D721Med (cell line): Measurements from ENCODE around the gene TET1.
"Not testable (repeated sequence)": the region's sequence is repeated elsewhere in the genome, so short reads cannot be mapped to it uniquely, and the experiment has no call there.

Experiments
- DNase-seq: peaks from one replicate; pipeline ENCODE4 v3.0.0; 2011; ENCODE audit warnings: low spot score; ENCODE audit not compliant: insufficient read length
- FAIRE-seq: peaks from 2 replicates; lab custom pipeline; 2011; peaks lifted over from hg19 to GRCh38; lab: Jason Lieb, UNC
- CTCF ChIP-seq: IDR thresholded peaks from 2 replicates; pipeline ENCODE4 v1.5.1; 2012; ENCODE audit warnings: mild to moderate bottlenecking, control low read depth; ENCODE audit not compliant: insufficient read depth; ENCODE audit errors: missing control alignments

TET1 gene

GRCh38 chr10:68633816-68634466, 73.8 kb downstream of the TET1 start:
- DNase-seq (no peak), FAIRE-seq (no peak)
- no peak for TF ChIP-seq CTCF

- DNase-seq (no peak), FAIRE-seq (no peak)
- no peak for TF ChIP-seq CTCF
Measured at GRCh38 chr10:68636335-68636734, 76.2 kb downstream of the TET1 start.

- not testable (repeated sequence) for DNase-seq, FAIRE-seq
Measured at GRCh38 chr10:68643550-68643949, 83.4 kb downstream of the TET1 start.

GRCh38 chr10:68647672-68648341, 87.7 kb downstream of the TET1 start:
- DNase-seq (no peak), FAIRE-seq (no peak)
- no peak for TF ChIP-seq CTCF

GRCh38 chr10:68655620-68656126, 95.5 kb downstream of the TET1 start:
- DNase-seq (no peak), FAIRE-seq (no peak)
- TF ChIP-seq CTCF: no peak

- no peak for FAIRE-seq
Measured at GRCh38 chr10:68665841-68666240, 105.7 kb downstream of the TET1 start.

GRCh38 chr10:68666280-68666760, 106.2 kb downstream of the TET1 start:
- TF ChIP-seq CTCF: no peak
- DNase-seq (no peak), FAIRE-seq (no peak)

More at GRCh38 chr10:68665841-68666240, 105.7 kb downstream of the TET1 start:
- TF ChIP-seq CTCF: no peak
- DNase-seq: no peak
